Measurements from ENCODE around the gene TTLL5. TPM values are rescaled to one million over a fixed set of nuclear protein-coding genes. Genes with fewer than 3 reads are reported as not detected.

Gene TTLL5
- total RNA-seq, 1 experiment from 2014 or later = 35.7 TPM

DNA sequence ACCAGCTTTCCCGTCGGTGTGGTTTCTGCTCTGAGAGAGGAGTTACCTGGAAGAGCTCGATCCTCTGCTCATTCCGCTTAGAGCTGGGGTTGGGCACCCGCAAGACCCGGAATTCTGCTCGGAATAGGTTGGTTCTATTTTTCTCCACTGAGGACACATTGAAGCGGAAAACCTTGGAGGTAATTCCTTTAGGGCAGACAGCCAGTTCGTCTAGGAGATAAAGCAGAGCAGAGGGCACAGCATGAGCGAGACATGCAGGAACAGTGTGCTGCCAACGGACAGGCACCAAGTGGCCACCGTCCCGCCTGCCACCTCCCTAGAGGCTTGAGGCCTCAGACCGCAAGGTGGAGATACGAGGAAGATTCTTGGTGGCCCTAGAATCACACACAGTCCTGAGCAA is 310.5 kb downstream of the TTLL5 start:
- H3K79me1 ChIP-seq (ENCODE audit: insufficient read depth, low read depth, low read length, poor library complexity, severe bottlenecking) = no peaks in the 10 kb centered on the region
- no CpG with 5 or more reads among the region's 15 CpGs for WGBS (ENCODE audit: extremely low coverage, insufficient read length, low lambda C conversion rate)
- H3K27me3 ChIP-seq (ENCODE audit: insufficient read depth, low read length) = no peaks in the 10 kb centered on the region
- DNase-seq = no peak
- H2BK20ac ChIP-seq (ENCODE audit: low read depth, low read length, poor library complexity, severe bottlenecking) = no peak overlapping the region
- no peak overlapping the region for H3K18ac ChIP-seq (ENCODE audit: insufficient read length, low read depth, low read length)
- H3K4me1 ChIP-seq (ENCODE audit: insufficient read depth, low read length) = peaks cover 5% of the 10 kb centered on the region; the same call in 1 of the 2 replicates
- H3K4ac ChIP-seq (ENCODE audit: low read depth, low read length) = no peak overlapping the region
- no peak overlapping the region for H4K8ac ChIP-seq (replicated peaks; ENCODE audit: insufficient read length, low read depth, low read length)
- no peaks in the 10 kb centered on the region for H3K79me2 ChIP-seq (ENCODE audit: insufficient read depth, low read length)
- H2AFZ ChIP-seq (ENCODE audit: low read length) = no peak overlapping the region
- no peak overlapping the region for H3K56ac ChIP-seq (ENCODE audit: insufficient read length, low read depth, low read length)
- H4K5ac ChIP-seq (ENCODE audit: insufficient read length, low read depth, low read length) = no peak overlapping the region
- H3K27ac Mint-ChIP-seq = no peak overlapping the region; a peak in 1 of 7 replicates
- no peak overlapping the region for H2AK5ac ChIP-seq (ENCODE audit: insufficient read length, low read length)
- no peak overlapping the region for H2BK12ac ChIP-seq (ENCODE audit: insufficient read length, low read depth, low read length)
- no peak overlapping the region for H3K27ac ChIP-seq (ENCODE audit: insufficient read length, low read depth, low read length)
- no peaks in the 10 kb centered on the region for H4K20me1 ChIP-seq (ENCODE audit: control insufficient read depth, insufficient read depth, insufficient read length)
- H3K4me1 Mint-ChIP-seq = peaks cover 10 to 14% of the 10 kb centered on the region in 2 experiments
- H3K23ac ChIP-seq (ENCODE audit: insufficient read length, low read depth, low read length) = no peak overlapping the region
- H2BK120ac ChIP-seq (ENCODE audit: low read depth, low read length, poor library complexity, severe bottlenecking) = no peak overlapping the region
- H3K27me3 Mint-ChIP-seq (ENCODE audit: low read depth) = no peaks in the 10 kb centered on the region
- no peak overlapping the region for H3K4me2 ChIP-seq (ENCODE audit: insufficient read depth, insufficient read length, low read length)
- no peak overlapping the region for H3K9ac ChIP-seq (ENCODE audit: extremely low read depth, insufficient read length, low read length)
- H3K9me3 ChIP-seq (ENCODE audit: control insufficient read depth, low read depth, low read length) = no peaks in the 10 kb centered on the region
- H3K23me2 ChIP-seq (ENCODE audit: insufficient read length, low read depth, low read length, poor library complexity, severe bottlenecking) = no peaks in the 10 kb centered on the region
- H4K91ac ChIP-seq (ENCODE audit: insufficient read length, low read depth, low read length) = no peak overlapping the region
- no peak overlapping the region for H3T11ph ChIP-seq (ENCODE audit: low read length)
- H2BK5ac ChIP-seq (ENCODE audit: insufficient read length, low read length) = no peak overlapping the region
- H3K36me3 Mint-ChIP-seq (ENCODE audit: insufficient read depth in 1 of 3, low read depth in 3 of 3) = no peaks in the 10 kb centered on the region
- no peaks in the 10 kb centered on the region for H3K9me3 Mint-ChIP-seq
- TF ChIP-seq, protein P1, sequence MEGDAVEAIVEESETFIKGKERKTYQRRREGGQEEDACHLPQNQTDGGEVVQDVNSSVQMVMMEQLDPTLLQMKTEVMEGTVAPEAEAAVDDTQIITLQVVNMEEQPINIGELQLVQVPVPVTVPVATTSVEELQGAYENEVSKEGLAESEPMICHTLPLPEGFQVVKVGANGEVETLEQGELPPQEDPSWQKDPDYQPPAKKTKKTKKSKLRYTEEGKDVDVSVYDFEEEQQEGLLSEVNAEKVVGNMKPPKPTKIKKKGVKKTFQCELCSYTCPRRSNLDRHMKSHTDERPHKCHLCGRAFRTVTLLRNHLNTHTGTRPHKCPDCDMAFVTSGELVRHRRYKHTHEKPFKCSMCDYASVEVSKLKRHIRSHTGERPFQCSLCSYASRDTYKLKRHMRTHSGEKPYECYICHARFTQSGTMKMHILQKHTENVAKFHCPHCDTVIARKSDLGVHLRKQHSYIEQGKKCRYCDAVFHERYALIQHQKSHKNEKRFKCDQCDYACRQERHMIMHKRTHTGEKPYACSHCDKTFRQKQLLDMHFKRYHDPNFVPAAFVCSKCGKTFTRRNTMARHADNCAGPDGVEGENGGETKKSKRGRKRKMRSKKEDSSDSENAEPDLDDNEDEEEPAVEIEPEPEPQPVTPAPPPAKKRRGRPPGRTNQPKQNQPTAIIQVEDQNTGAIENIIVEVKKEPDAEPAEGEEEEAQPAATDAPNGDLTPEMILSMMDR (conservative IDR thresholded peaks at IDR 0.05) = no peak
- no peak overlapping the region for H2BK15ac ChIP-seq (ENCODE audit: low read depth, low read length)
- H3K4me3 Mint-ChIP-seq = no peak overlapping the region
- no peak overlapping the region; the same call in 1 of the 2 replicates for H3K14ac ChIP-seq (ENCODE audit: insufficient read depth, low read length)
